ENCODE data around the gene USP10.

USP10 gene

GRCh38 chr16:84699712-84700445 is at the start of gene USP10:
Gene USP10, plus strand, starts transcription at chr16:84700000. Its CDS starts 91 bp downstream, at chr16:84700091.
- Histone ChIP-seq H3K27me3 (ENCODE audit: insufficient read depth, low read length) (no peaks in the 10 kb centered on the region), H3K4me1 (ENCODE audit: insufficient read depth, low read length) (peaks cover 14% of the 10 kb centered on the region), H3K36me3 (ENCODE audit: insufficient read depth, low read length) (no peaks in the 10 kb centered on the region), H2AFZ (ENCODE audit: low read depth, low read length) (peak within 1 kb of the TSS; percentile 94), H3K9me3 (ENCODE audit: low read length) (no peaks in the 10 kb centered on the region), H3K4me3 (ENCODE audit: low read length) (peak within 1 kb of the TSS; percentile 76)

GRCh38 chr16:84650062-84650991 is 49.5 kb upstream of the USP10 start:
- Histone ChIP-seq H3K4me3 (ENCODE audit: low read length) (no peak overlapping the region), H2AFZ (ENCODE audit: low read depth, low read length) (no peak overlapping the region), H3K27me3 (ENCODE audit: insufficient read depth, low read length) (no peaks in the 10 kb centered on the region), H3K36me3 (ENCODE audit: insufficient read depth, low read length) (peaks cover 5% of the 10 kb centered on the region), H3K9me3 (ENCODE audit: low read length) (no peaks in the 10 kb centered on the region), H3K4me1 (ENCODE audit: insufficient read depth, low read length) (peaks cover 15% of the 10 kb centered on the region)

- H2AFZ ChIP-seq (ENCODE audit: low read depth, low read length): no peak overlapping the region
- H3K27me3 ChIP-seq (ENCODE audit: insufficient read depth, low read length): no peaks in the 10 kb centered on the region
- H3K4me3 ChIP-seq (ENCODE audit: low read length): no peak overlapping the region
- peaks cover 16% of the 10 kb centered on the region for H3K36me3 ChIP-seq (ENCODE audit: insufficient read depth, low read length)
- peaks cover 11% of the 10 kb centered on the region for H3K4me1 ChIP-seq (ENCODE audit: insufficient read depth, low read length)
- H3K9me3 ChIP-seq (ENCODE audit: low read length): peaks cover 5% of the 10 kb centered on the region
Measured at GRCh38 chr16:84652566-84652965, 47.2 kb upstream of the USP10 start.

GRCh38 chr16:84654238-84654637 is 45.6 kb upstream of the USP10 start:
- H2AFZ ChIP-seq (ENCODE audit: low read depth, low read length): no peak overlapping the region
- no peaks in the 10 kb centered on the region for H3K27me3 ChIP-seq (ENCODE audit: insufficient read depth, low read length)
- peaks cover 30% of the 10 kb centered on the region for H3K36me3 ChIP-seq (ENCODE audit: insufficient read depth, low read length)
- H3K4me3 ChIP-seq (ENCODE audit: low read length): no peak overlapping the region
- H3K4me1 ChIP-seq (ENCODE audit: insufficient read depth, low read length): peaks cover 3% of the 10 kb centered on the region
- H3K9me3 ChIP-seq (ENCODE audit: low read length): peaks cover 5% of the 10 kb centered on the region

GRCh38 chr16:84654998-84655397 is 44.8 kb upstream of the USP10 start:
- Histone ChIP-seq H3K4me1 (ENCODE audit: insufficient read depth, low read length) (no peaks in the 10 kb centered on the region), H2AFZ (ENCODE audit: low read depth, low read length) (no peak overlapping the region), H3K9me3 (ENCODE audit: low read length) (peaks cover 5% of the 10 kb centered on the region), H3K27me3 (ENCODE audit: insufficient read depth, low read length) (no peaks in the 10 kb centered on the region), H3K4me3 (ENCODE audit: low read length) (no peak overlapping the region), H3K36me3 (ENCODE audit: insufficient read depth, low read length) (peaks cover 35% of the 10 kb centered on the region)

GRCh38 chr16:84656649-84657048 is 43.2 kb upstream of the USP10 start:
- no peaks in the 10 kb centered on the region for H3K4me1 ChIP-seq (ENCODE audit: insufficient read depth, low read length)
- H3K9me3 ChIP-seq (ENCODE audit: low read length): peaks cover 5% of the 10 kb centered on the region
- no peak overlapping the region for H2AFZ ChIP-seq (ENCODE audit: low read depth, low read length)
- peaks cover 48% of the 10 kb centered on the region for H3K36me3 ChIP-seq (ENCODE audit: insufficient read depth, low read length)
- H3K4me3 ChIP-seq (ENCODE audit: low read length): no peak overlapping the region
- H3K27me3 ChIP-seq (ENCODE audit: insufficient read depth, low read length): no peaks in the 10 kb centered on the region

- Histone ChIP-seq H3K36me3 (ENCODE audit: insufficient read depth, low read length) (peaks cover 55% of the 10 kb centered on the region), H3K4me1 (ENCODE audit: insufficient read depth, low read length) (no peaks in the 10 kb centered on the region), H3K27me3 (ENCODE audit: insufficient read depth, low read length) (no peaks in the 10 kb centered on the region), H3K4me3 (ENCODE audit: low read length) (no peak overlapping the region), H2AFZ (ENCODE audit: low read depth, low read length) (no peak overlapping the region), H3K9me3 (ENCODE audit: low read length) (peaks cover 5% of the 10 kb centered on the region)
Measured at GRCh38 chr16:84657229-84657837, 42.5 kb upstream of the USP10 start.

DNA sequence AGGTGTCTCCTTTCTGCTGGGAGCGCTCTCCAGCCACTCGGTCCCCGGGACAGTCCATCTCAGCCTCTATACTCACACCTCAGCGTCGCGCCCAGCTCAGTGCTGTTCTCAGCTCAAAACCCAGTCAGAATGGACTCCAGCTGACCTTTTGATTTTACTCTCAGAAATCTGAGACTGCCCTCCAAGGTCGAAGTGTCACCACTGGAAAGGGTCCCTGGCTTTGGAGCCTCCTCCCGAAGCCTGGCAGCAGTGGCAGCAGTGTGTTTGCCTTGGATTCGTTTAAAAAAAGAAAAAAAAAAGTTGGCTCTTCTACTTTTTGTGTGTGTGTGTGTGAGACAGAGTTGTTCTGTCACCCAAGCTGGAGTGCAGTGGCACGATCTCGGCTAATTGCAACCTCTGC is 41.1 kb upstream of the USP10 start:
- H3K4me3 ChIP-seq (ENCODE audit: low read length): no peak overlapping the region
- H3K27me3 ChIP-seq (ENCODE audit: insufficient read depth, low read length): no peaks in the 10 kb centered on the region
- peaks cover 63% of the 10 kb centered on the region for H3K36me3 ChIP-seq (ENCODE audit: insufficient read depth, low read length)
- H3K4me1 ChIP-seq (ENCODE audit: insufficient read depth, low read length): no peaks in the 10 kb centered on the region
- H3K9me3 ChIP-seq (ENCODE audit: low read length): peaks cover 5% of the 10 kb centered on the region
- no peak overlapping the region for H2AFZ ChIP-seq (ENCODE audit: low read depth, low read length)

GRCh38 chr16:84659656-84660300 is 40.0 kb upstream of the USP10 start:
- peaks cover 5% of the 10 kb centered on the region for H3K9me3 ChIP-seq (ENCODE audit: low read length)
- peaks cover 65% of the 10 kb centered on the region for H3K36me3 ChIP-seq (ENCODE audit: insufficient read depth, low read length)
- H3K4me3 ChIP-seq (ENCODE audit: low read length): no peak overlapping the region
- no peaks in the 10 kb centered on the region for H3K27me3 ChIP-seq (ENCODE audit: insufficient read depth, low read length)
- H2AFZ ChIP-seq (ENCODE audit: low read depth, low read length): no peak overlapping the region
- H3K4me1 ChIP-seq (ENCODE audit: insufficient read depth, low read length): no peaks in the 10 kb centered on the region

GRCh38 chr16:84660973-84661372 is 38.8 kb upstream of the USP10 start:
- Histone ChIP-seq H3K36me3 (ENCODE audit: insufficient read depth, low read length) (peaks cover 67% of the 10 kb centered on the region), H3K4me3 (ENCODE audit: low read length) (no peak overlapping the region), H3K9me3 (ENCODE audit: low read length) (peaks cover 5% of the 10 kb centered on the region), H3K27me3 (ENCODE audit: insufficient read depth, low read length) (no peaks in the 10 kb centered on the region), H2AFZ (ENCODE audit: low read depth, low read length) (no peak overlapping the region), H3K4me1 (ENCODE audit: insufficient read depth, low read length) (no peaks in the 10 kb centered on the region)

GRCh38 chr16:84661418-84662060 is 38.3 kb upstream of the USP10 start:
- Histone ChIP-seq H3K4me1 (ENCODE audit: insufficient read depth, low read length) (peaks cover 1% of the 10 kb centered on the region), H3K9me3 (ENCODE audit: low read length) (peaks cover 5% of the 10 kb centered on the region), H3K36me3 (ENCODE audit: insufficient read depth, low read length) (peaks cover 66% of the 10 kb centered on the region), H3K27me3 (ENCODE audit: insufficient read depth, low read length) (no peaks in the 10 kb centered on the region), H2AFZ (ENCODE audit: low read depth, low read length) (no peak overlapping the region), H3K4me3 (ENCODE audit: low read length) (no peak overlapping the region)

DNA sequence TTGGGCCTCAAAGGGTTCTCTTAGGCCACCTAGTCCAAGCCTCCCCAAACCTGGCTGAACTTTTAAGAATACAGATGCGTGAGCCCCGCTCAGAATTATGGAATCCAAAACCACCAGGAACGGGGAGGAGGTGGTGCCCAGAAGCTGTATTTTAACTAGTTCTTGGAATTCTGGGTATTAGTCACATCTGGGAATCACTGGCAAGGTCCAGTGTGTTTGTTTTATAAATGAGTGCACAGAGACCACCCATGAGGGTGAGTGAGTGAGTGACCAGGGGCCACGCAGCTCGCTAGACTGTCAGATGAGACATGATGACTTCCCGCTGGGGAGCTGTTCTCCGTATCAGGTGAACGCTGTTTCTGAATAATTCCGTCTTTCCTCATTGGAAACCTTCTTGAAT is 37.3 kb upstream of the USP10 start:
- Histone ChIP-seq H3K4me3 (ENCODE audit: low read length) (no peak overlapping the region), H3K27me3 (ENCODE audit: insufficient read depth, low read length) (no peaks in the 10 kb centered on the region), H3K9me3 (ENCODE audit: low read length) (peaks cover under 1% of the 10 kb centered on the region), H3K36me3 (ENCODE audit: insufficient read depth, low read length) (peaks cover 57% of the 10 kb centered on the region), H2AFZ (ENCODE audit: low read depth, low read length) (no peak overlapping the region), H3K4me1 (ENCODE audit: insufficient read depth, low read length) (peaks cover 6% of the 10 kb centered on the region)
